Muscle of leg (tissue), 11 donors: ENCODE data around the gene TALDO1. TPM values are rescaled to one million over a fixed set of nuclear protein-coding genes. Genes with fewer than 3 reads are reported as not detected.
"Not testable (repeated sequence)": the region's sequence is repeated elsewhere in the genome, so short reads cannot be mapped to it uniquely, and the experiment has no call there.

Experiments
- DNase-seq: peaks from one replicate; pipeline ENCODE4 v3.0.0; 2013
- H3K27ac ChIP-seq: one replicate; pipeline ENCODE4 v1.5.1; 2013; ENCODE audit warnings: mild to moderate bottlenecking, low read length, control low read depth
- H3K27me3 ChIP-seq: one replicate; pipeline ENCODE4 v1.6.1; 2013; ENCODE audit warnings: low read length; ENCODE audit not compliant: control insufficient read depth, insufficient read depth
- H3K36me3 ChIP-seq: one replicate; pipeline ENCODE4 v1.6.1; 2013; ENCODE audit warnings: low read length; ENCODE audit not compliant: control insufficient read depth, insufficient read depth
- H3K4me1 ChIP-seq: one replicate; pipeline ENCODE4 v1.6.1; 2013; ENCODE audit warnings: low read length; ENCODE audit not compliant: control insufficient read depth, insufficient read depth
- H3K4me3 ChIP-seq: one replicate; pipeline ENCODE4 v1.5.1; 2013; ENCODE audit warnings: low read length, control low read depth
- H3K9me3 ChIP-seq: replicated peaks from 2 replicates; pipeline ENCODE4 v1.6.1; 2013; ENCODE audit warnings: low read depth, low read length; ENCODE audit not compliant: control insufficient read depth
- WGBS: methylation state at CpG from one replicate; pipeline ENCODE4 v1.1.5; 2013; ENCODE audit warnings: missing lambda C conversion rate; ENCODE audit not compliant: insufficient coverage; 5-methylcytosine and 5-hydroxymethylcytosine counted together
- polyA plus RNA-seq, 8 donors: library from polyadenylated mRNA; unstranded; fragments of 120-200 nt; gene quantifications; one replicate each; pipeline versions ENCODE4 v1.2.1 to v1.2.3, GENCODE V29; 2013; ENCODE audit warnings: inconsistent platforms in 1 of 8, low replicate concordance in 1 of 8; ENCODE audit not compliant: insufficient read length in 8 of 8, insufficient read depth in 1 of 8
- total RNA-seq: library from RNA; stranded (reverse); fragments of 120-200 nt; gene quantifications from one replicate; pipeline ENCODE4 v1.2.4, GENCODE V29; 2013

The TALDO1 gene
- total and polyA plus RNA-seq, 9 donors, result 60.2 to 79.9 (median 70.8) TPM

DNA sequence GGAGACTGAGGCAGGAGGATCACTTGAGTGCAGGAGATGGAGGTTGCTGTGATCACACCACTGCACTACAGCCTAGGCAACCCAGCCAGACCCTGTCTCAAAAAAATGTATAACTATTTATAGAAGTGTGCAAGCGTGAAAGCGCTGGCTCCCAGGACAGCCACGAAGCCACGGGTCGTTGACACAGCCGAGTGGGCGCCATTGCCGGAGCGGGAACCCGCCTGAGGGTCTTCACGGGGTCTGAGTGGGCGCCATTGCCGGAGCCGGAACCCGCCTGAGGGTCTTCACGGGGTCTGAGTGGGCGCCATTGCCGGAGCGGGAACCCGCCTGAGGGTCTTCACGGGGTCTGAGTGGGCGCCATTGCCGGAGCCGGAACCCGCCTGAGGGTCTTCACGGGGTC is 12.7 kb upstream of the TALDO1 start:
- peaks cover 23% of the 10 kb centered on the region for H3K27me3 ChIP-seq
- 93% methylated on average over 6 of the region's 26 CpGs for WGBS
- not testable (repeated sequence) for DNase-seq, H3K36me3 ChIP-seq, H3K4me3 ChIP-seq, H3K27ac ChIP-seq, H3K9me3 ChIP-seq, H3K4me1 ChIP-seq

DNA sequence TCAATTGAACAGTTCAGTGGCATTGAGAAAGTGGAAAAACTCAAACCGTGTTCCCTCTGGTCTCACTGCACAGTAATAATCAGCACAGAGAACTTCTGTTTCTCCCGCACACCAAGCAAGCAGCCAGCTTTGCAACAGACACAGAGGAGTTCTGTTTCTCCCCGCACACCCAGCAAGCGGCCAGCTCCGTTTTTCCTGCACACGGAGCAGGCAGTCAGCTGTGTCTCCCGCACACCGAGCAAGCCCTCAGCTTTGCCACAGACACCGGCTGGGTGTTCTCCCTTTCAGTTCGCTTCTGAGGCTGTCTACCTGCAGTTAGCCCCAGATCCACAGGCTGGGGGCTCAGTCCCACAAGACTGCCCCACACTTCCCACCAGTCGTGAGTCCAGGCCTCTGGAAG is 9.9 kb upstream of the TALDO1 start:
- H3K36me3 ChIP-seq, result no peaks in the 10 kb centered on the region
- no peak overlapping the region for H3K4me3 ChIP-seq
- H3K27me3 ChIP-seq, result peaks cover 20% of the 10 kb centered on the region
- H3K4me1 ChIP-seq, result no peaks in the 10 kb centered on the region
- DNase-seq, result no peak
- H3K9me3 ChIP-seq, result no peaks in the 10 kb centered on the region
- H3K27ac ChIP-seq, result no peak overlapping the region
- WGBS, result 20% methylated on average over 10 of the region's 11 CpGs

DNA sequence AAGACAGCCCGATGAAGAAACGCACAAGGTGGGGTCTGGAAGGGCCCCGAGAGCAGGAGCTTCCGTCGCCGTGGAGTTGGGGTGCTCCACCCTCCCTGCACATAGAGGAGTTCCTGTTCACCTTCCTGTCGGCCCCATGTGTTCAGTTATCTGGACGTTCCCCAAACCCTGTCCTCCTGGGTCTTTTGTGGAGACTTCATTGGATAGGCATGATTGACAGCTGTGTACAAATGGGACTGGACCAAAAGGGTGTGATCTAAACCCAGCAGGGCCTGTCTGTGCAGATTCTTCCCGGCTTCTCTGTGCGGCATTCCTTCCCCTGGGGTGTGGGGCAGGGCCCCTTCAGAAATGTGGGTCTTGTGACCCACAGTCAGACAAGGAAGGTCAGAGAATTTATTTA is 9.4 kb upstream of the TALDO1 start:
- H3K27ac ChIP-seq, DNase-seq: not testable (repeated sequence)

DNA sequence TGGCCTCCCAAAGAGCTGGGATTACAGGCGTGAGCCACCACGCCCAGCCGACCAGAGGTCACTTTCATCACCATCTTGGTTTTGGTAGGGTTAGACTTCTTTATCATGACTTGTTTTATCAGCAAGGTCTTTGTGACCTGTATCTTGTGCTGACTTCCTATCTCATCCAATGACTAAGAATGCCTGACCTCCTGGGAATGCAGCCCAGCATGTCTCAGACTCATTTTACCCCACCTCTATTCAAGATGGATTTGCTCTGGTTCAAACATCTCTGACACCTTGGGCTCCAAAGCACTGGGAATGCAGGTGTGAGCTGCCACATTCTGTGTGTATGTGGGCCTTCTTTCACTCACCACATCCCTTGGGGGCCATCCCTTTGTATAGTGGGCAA is 5.1 kb upstream of the TALDO1 start:
- WGBS, result 96% methylated on average over 3 of the region's 3 CpGs
- Histone ChIP-seq H3K9me3 (no peaks in the 10 kb centered on the region), H3K27me3 (peaks cover 9% of the 10 kb centered on the region), H3K27ac (no peak overlapping the region), H3K4me3 (no peak overlapping the region), H3K36me3 (no peaks in the 10 kb centered on the region), H3K4me1 (peaks cover 4% of the 10 kb centered on the region)
- no peak for DNase-seq

More for the DNA sequence above, 9.4 kb upstream of the TALDO1 start:
- not testable (repeated sequence) for H3K9me3 ChIP-seq, H3K36me3 ChIP-seq, H3K4me1 ChIP-seq, H3K4me3 ChIP-seq
- WGBS, result 42% methylated on average over 3 of the region's 10 CpGs
- peaks cover 19% of the 10 kb centered on the region for H3K27me3 ChIP-seq

DNA sequence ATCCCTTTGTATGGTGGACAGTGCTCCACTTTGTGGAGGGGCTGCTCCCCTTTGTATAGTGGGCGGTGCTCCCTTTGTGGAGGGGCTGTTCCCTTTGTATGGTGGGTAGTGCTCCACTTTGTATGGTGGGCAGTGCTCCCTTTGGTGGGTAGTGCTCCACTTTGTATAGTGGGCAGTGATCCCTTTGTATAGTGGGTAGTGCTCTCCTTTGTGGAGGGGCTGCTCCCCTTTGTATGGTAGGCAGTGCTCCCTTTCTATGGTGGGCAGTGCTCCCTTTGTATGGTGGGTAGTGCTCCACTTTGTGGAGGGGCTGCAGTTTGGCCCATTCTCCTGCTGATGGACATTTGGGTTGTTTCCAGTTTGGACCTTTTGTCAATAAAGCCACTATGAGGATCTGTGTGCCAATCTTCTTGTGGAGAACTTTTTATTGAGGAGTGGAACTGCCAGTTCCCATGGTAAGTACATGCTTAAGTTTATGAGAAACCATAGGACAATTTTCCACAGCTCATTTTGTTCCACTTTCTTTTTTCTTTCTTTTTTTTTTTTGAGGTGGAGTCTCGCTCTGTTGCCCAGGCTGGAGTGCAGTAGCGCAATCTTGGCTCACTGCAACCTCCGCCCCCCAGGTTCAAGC is 4.6 kb upstream of the TALDO1 start:
- peaks cover 4% of the 10 kb centered on the region for H3K27me3 ChIP-seq
- WGBS, result 100% methylated on average over 1 of the region's 4 CpGs
- H3K36me3 ChIP-seq, result no peaks in the 10 kb centered on the region
- no peak for DNase-seq
- peaks cover 4% of the 10 kb centered on the region for H3K4me1 ChIP-seq
- no peak overlapping the region for H3K4me3 ChIP-seq
- no peak overlapping the region for H3K27ac ChIP-seq
- H3K9me3 ChIP-seq, result no peaks in the 10 kb centered on the region

DNA sequence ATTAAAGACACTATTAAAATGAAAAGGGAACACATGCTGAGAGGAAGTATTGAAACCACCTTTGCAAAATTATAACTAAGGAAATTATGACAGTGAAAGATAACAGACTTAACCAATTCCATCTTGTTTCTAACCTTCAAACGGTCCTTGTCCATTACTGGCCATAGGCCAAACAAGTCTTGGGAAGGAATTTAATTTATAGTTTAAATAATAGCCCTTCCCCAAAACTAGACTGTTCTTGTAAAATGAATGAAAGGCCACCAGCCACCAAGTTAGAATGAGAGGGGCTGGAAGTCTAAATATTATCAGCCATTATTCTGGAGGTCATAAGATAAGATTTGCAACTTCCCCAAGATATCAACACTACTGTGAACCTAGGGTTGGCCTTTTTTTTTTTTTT is 1.8 kb upstream of the TALDO1 start:
- Histone ChIP-seq H3K27me3 (no peaks in the 10 kb centered on the region), H3K27ac (no peak overlapping the region), H3K9me3 (no peaks in the 10 kb centered on the region), H3K36me3 (no peaks in the 10 kb centered on the region), H3K4me1 (peaks cover 17% of the 10 kb centered on the region), H3K4me3 (no peak overlapping the region)
- no CpG with 5 or more reads among the region's 1 CpG for WGBS
- DNase-seq, result no peak

DNA sequence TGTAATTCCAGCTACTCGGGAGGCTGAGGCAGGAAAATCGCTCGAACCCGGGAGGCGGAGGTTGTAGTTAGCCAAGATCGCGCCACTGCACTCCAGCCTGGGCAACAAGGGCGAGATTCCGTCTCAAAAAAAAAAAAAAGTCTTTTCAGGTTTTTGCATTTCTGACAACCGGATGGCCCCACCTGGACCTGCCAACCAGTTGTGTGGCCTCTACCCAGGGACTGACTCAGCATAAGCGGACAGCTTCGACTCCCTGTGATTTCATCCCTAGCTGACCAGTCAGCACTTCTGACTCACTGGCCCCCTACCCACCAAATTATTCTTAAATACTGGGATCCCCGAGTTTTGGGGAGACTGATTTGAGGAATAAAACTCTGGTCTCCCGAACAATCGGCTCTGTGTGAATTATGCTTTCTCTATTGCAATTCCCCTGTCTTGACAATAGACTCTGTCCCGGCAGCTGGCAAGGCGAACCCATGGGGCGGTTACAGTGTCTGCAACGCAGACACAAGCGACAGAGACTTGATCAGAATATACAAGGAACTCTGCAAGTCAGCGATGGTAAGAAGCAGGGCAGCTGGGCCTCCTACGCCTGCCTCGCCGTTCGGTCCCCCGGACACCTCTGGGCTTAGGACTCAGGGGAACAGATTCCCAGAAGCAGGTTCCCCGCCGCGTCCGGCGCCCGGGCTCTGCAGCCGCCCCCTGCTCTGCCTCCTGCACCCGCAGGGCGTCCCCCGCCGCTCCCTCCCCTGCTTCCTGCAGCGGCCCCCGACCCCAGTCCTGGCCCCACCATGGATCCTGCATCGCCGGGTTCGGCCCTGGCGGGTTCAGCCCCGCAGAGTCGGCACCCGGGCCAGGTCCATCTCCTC is 741 bp upstream of the TALDO1 start:
- peaks cover 17% of the 10 kb centered on the region for H3K4me1 ChIP-seq
- H3K36me3 ChIP-seq, result no peaks in the 10 kb centered on the region
- no peaks in the 10 kb centered on the region for H3K27me3 ChIP-seq
- WGBS, result 26% methylated on average over 40 of the region's 46 CpGs
- no peak overlapping the region for H3K27ac ChIP-seq
- H3K9me3 ChIP-seq, result no peaks in the 10 kb centered on the region
- peak overlapping the region; percentile 66 for H3K4me3 ChIP-seq
- DNase-seq, result no peak

DNA sequence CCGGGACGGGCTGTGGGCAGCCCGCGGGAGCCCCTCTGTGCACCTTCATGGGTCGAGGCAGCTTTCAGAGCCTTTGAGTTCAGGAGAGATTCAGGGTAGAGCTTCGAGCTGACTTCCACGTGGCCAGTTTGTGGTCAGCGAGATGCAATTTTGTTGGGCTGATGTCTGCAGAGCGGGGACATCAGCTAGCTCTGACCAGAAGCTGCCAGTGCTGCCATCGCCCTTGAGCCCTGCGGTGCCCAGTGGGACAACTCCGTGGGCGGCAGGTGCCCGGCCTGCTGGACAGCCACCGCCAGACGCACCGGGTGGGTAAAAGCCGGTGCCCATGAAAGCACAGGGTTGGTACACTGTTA is 719 bp downstream of the TALDO1 start:
- Histone ChIP-seq H3K36me3 (no peaks in the 10 kb centered on the region), H3K4me3 (peak overlapping the region; percentile 66), H3K27me3 (no peaks in the 10 kb centered on the region), H3K4me1 (peaks cover 17% of the 10 kb centered on the region), H3K27ac (peak overlapping the region; percentile 7), H3K9me3 (no peaks in the 10 kb centered on the region)
- no peak for DNase-seq
- WGBS, result 5% methylated on average over 15 of the region's 18 CpGs

DNA sequence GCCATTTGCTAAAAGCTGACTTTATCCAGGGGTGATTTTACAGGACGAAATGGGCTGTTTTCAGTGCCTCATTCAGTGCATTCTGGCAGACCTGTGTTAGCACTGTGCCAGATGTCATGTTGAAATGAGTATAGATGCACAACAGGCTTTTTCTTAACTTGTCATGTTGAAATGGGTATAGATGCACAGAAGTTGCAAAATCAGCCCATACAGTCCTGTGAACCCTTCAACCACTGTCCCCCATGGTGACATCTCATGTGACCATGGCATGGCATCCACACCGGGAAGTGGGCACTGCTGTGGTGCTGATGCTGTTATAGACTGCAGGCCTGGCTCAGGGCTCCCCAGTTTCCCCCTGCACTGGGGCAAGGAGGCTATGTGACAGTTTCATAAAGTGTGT is 2.5 kb downstream of the TALDO1 start:
- H3K9me3 ChIP-seq, result no peaks in the 10 kb centered on the region
- no peaks in the 10 kb centered on the region for H3K27me3 ChIP-seq
- DNase-seq, result no peak
- WGBS, result 40% methylated on average over 1 of the region's 2 CpGs
- no peaks in the 10 kb centered on the region for H3K36me3 ChIP-seq
- H3K4me3 ChIP-seq, result no peak overlapping the region
- no peak overlapping the region for H3K27ac ChIP-seq
- H3K4me1 ChIP-seq, result peaks cover 17% of the 10 kb centered on the region

DNA sequence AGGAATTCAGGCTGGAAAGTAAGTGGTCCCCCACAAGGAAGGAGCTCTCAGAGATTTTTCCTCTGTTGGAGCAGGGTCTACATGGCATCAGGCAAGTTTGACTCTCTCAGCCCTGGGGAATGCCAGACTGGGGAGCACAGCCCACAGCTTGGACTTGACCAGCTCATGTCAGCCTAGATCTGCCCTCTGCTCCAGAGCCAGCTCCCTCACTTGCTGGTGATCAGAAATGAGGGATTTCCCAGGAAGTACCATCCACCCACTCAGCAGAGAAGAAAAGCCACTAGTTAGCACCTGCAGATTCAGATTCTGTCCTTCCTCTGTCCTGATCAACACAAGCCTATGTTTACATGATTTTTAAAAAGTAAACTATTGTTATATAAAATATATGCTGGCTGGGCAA is 13.0 kb downstream of the TALDO1 start:
- no peaks in the 10 kb centered on the region for H3K9me3 ChIP-seq
- no peak overlapping the region for H3K27ac ChIP-seq
- H3K4me1 ChIP-seq, result no peaks in the 10 kb centered on the region
- H3K36me3 ChIP-seq, result peaks cover 70% of the 10 kb centered on the region
- H3K27me3 ChIP-seq, result no peaks in the 10 kb centered on the region
- no peak overlapping the region for H3K4me3 ChIP-seq
- no peak for DNase-seq
